ENCODE measurements around the gene OR13A1. TPM values are rescaled to one million over a fixed set of nuclear protein-coding genes. Genes with fewer than 3 reads are reported as not detected.
A peak's percentile ranks its signal among the peaks of the same experiment; 100 is the strongest.
"Not testable (repeated sequence)": the region's sequence is repeated elsewhere in the genome, so short reads cannot be mapped to it uniquely, and the experiment has no call there.

The OR13A1 gene, protein sequence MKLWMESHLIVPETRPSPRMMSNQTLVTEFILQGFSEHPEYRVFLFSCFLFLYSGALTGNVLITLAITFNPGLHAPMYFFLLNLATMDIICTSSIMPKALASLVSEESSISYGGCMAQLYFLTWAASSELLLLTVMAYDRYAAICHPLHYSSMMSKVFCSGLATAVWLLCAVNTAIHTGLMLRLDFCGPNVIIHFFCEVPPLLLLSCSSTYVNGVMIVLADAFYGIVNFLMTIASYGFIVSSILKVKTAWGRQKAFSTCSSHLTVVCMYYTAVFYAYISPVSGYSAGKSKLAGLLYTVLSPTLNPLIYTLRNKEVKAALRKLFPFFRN
- 0.93 and 1.5 TPM in 2 replicates for total RNA-seq (ENCODE audit: low replicate concordance)

DNA sequence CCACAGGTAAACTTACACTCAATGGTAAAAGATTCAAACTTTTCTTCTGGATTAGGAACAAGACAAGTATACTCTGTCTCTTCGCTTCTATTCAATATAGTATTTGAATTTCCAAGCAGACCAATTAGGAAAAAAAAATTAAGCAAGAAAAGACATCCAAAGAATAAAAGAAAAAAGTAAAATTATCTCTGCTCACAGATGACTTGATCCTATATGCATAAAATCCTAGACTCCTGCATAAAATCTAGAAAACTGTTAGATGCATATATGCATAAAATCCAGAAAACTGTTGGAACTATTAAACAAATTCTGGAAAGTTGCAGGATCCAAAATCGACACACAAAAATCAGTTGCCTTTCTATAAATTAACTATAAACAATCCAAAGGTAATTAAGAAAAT lies at the start of gene OR13A1:
Gene OR13A1, minus strand, starts transcription at position 101 of the 400 bp plus-strand sequence. CDS start 11,186 bp downstream, outside the sequence.
- no peaks in the 10 kb centered on the region for H3K27me3 ChIP-seq
- H3K27ac ChIP-seq, result no peak within 1 kb of the TSS
- Mint-ChIP-seq H3K27ac (no peak within 1 kb of the TSS), H3K4me3 (no peak within 1 kb of the TSS), H3K4me1 (no peaks in the 10 kb centered on the region), H3K9me3 (peaks cover 9% of the 10 kb centered on the region), H3K36me3 (no peaks in the 10 kb centered on the region), H3K27me3 (ENCODE audit: insufficient read depth, low read depth) (no peaks in the 10 kb centered on the region)
- no peak within 1 kb of the TSS for H3K4me2 ChIP-seq
- no peaks in the 10 kb centered on the region for H4K20me1 ChIP-seq (ENCODE audit: low read depth)
- H3K9me3 ChIP-seq (ENCODE audit: low read depth), result no peaks in the 10 kb centered on the region
- H3K9ac ChIP-seq, result no peak within 1 kb of the TSS
- no peak for DNase-seq (ENCODE audit: low spot score)
- H3K79me2 ChIP-seq (ENCODE audit: low read depth), result no peaks in the 10 kb centered on the region
- no peaks in the 10 kb centered on the region for H3K4me1 ChIP-seq
- no peak within 1 kb of the TSS for H3K4me3 ChIP-seq
- no peak within 1 kb of the TSS for H2AFZ ChIP-seq (replicated peaks)
- H3K36me3 ChIP-seq, result no peaks in the 10 kb centered on the region
- TF ChIP-seq EZH2phosphoT487 (IDR thresholded peaks at IDR 0.05) (no peak), EZH2 (IDR thresholded peaks at IDR 0.05) (no peak)
- TF ChIP-seq, protein P1, sequence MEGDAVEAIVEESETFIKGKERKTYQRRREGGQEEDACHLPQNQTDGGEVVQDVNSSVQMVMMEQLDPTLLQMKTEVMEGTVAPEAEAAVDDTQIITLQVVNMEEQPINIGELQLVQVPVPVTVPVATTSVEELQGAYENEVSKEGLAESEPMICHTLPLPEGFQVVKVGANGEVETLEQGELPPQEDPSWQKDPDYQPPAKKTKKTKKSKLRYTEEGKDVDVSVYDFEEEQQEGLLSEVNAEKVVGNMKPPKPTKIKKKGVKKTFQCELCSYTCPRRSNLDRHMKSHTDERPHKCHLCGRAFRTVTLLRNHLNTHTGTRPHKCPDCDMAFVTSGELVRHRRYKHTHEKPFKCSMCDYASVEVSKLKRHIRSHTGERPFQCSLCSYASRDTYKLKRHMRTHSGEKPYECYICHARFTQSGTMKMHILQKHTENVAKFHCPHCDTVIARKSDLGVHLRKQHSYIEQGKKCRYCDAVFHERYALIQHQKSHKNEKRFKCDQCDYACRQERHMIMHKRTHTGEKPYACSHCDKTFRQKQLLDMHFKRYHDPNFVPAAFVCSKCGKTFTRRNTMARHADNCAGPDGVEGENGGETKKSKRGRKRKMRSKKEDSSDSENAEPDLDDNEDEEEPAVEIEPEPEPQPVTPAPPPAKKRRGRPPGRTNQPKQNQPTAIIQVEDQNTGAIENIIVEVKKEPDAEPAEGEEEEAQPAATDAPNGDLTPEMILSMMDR (IDR thresholded peaks at IDR 0.05), result no peak
- H3F3A ChIP-seq (ENCODE audit: low read depth), result no peaks in the 10 kb centered on the region

DNA sequence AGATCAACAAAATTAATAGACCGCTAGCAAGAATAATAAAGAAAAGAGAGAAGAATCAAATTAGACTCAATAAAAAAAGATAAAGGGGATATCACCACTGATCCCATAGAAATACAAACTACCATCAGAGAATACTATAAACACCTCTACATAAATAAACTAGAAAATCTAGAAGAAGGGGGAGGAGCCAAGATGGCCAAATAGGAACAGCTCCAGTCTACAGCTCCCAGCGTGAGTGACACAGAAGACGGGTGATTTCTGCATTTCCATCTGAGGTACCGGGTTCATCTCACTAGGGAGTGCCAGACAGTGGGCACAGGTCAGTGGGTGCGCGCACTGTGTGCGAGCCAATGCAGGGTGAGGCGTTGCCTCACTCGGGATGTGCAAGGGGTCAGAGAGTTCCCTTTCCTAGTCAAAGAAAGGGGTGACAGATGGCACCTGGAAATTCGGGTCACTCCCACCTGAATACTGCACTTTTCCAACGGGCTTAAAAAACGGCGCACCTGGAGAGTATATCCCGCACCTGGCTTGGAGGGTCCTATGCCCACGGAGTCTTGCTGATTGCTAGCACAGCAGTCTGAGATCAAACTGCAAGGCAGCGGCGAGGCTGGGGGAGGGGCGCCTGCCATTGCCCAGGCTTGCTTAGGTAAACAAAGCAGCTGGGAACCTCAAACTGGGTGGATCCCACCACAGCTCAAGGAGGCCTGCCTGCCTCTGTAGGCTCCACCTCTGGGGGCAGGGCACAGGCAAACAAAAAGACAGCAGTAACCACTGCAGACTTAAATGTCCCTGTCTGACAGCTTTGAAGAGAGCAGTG lies 46.8 kb upstream of the OR13A1 start:
- H3K4me1 Mint-ChIP-seq, H3K4me3 Mint-ChIP-seq, H3K27ac Mint-ChIP-seq: not testable (repeated sequence)

GRCh38 chr10:45358961-45359360 lies 43.6 kb upstream of the OR13A1 start:
- H3F3A ChIP-seq (ENCODE audit: low read depth); H3K79me2 ChIP-seq (ENCODE audit: low read depth); H3K27ac Mint-ChIP-seq; H3K27me3 Mint-ChIP-seq (ENCODE audit: insufficient read depth, low read depth); H3K4me1 Mint-ChIP-seq; H3K9ac ChIP-seq; H3K4me3 ChIP-seq; H3K9me3 Mint-ChIP-seq; H3K36me3 ChIP-seq; H3K27me3 ChIP-seq; H3K27ac ChIP-seq; H3K4me3 Mint-ChIP-seq; H3K9me3 ChIP-seq (ENCODE audit: low read depth); DNase-seq (ENCODE audit: low spot score); H3K36me3 Mint-ChIP-seq; H4K20me1 ChIP-seq (ENCODE audit: low read depth): not testable (repeated sequence)
- peak overlapping the region; percentile 96 for H2AFZ ChIP-seq (replicated peaks)
- peaks cover 12% of the 10 kb centered on the region for H3K4me1 ChIP-seq
- peak overlapping the region; percentile 18 for H3K4me2 ChIP-seq

More for the DNA sequence above, 46.8 kb upstream of the OR13A1 start:
- H3K79me2 ChIP-seq (ENCODE audit: low read depth); H3K9me3 Mint-ChIP-seq; H3K9ac ChIP-seq; H3K36me3 ChIP-seq; H3F3A ChIP-seq (ENCODE audit: low read depth); H3K27me3 Mint-ChIP-seq (ENCODE audit: insufficient read depth, low read depth); H3K27me3 ChIP-seq; H3K9me3 ChIP-seq (ENCODE audit: low read depth); H3K36me3 Mint-ChIP-seq; H3K27ac ChIP-seq; H4K20me1 ChIP-seq (ENCODE audit: low read depth): not testable (repeated sequence)
- peaks cover 12% of the 10 kb centered on the region for H3K4me1 ChIP-seq
- peak overlapping the region; percentile 86 for H3K4me2 ChIP-seq
- peak; percentile 57 for DNase-seq (ENCODE audit: low spot score)
- peak overlapping the region; percentile 58 for H3K4me3 ChIP-seq
- peak overlapping the region; percentile 86 for H2AFZ ChIP-seq (replicated peaks)

GRCh38 chr10:45355494-45355893 lies 40.1 kb upstream of the OR13A1 start:
- no peaks in the 10 kb centered on the region for H3K36me3 ChIP-seq
- H4K20me1 ChIP-seq (ENCODE audit: low read depth), result no peaks in the 10 kb centered on the region
- no peak overlapping the region for H3K4me2 ChIP-seq
- Mint-ChIP-seq H3K27ac (no peak overlapping the region), H3K4me3 (no peak overlapping the region), H3K9me3 (no peaks in the 10 kb centered on the region), H3K4me1 (no peaks in the 10 kb centered on the region), H3K36me3 (no peaks in the 10 kb centered on the region), H3K27me3 (ENCODE audit: insufficient read depth, low read depth) (peaks cover 2% of the 10 kb centered on the region)
- DNase-seq (ENCODE audit: low spot score), result no peak
- no peaks in the 10 kb centered on the region for H3K79me2 ChIP-seq (ENCODE audit: low read depth)
- no peak overlapping the region for H3K27ac ChIP-seq
- no peaks in the 10 kb centered on the region for H3K27me3 ChIP-seq
- TF ChIP-seq EZH2 (IDR thresholded peaks at IDR 0.05) (no peak), EZH2phosphoT487 (IDR thresholded peaks at IDR 0.05) (no peak)
- TF ChIP-seq, protein P1 (IDR thresholded peaks at IDR 0.05), result no peak
- H3F3A ChIP-seq (ENCODE audit: low read depth), result no peaks in the 10 kb centered on the region
- peaks cover 9% of the 10 kb centered on the region for H3K4me1 ChIP-seq
- no peaks in the 10 kb centered on the region for H3K9me3 ChIP-seq (ENCODE audit: low read depth)
- H2AFZ ChIP-seq (replicated peaks), result no peak overlapping the region
- H3K9ac ChIP-seq, result no peak overlapping the region
- no peak overlapping the region for H3K4me3 ChIP-seq

All from neural progenitor cell (in vitro differentiated cells).